Osteocyte (in vitro differentiated cells): ENCODE results near the gene GLRA1. TPM values are rescaled to one million over a fixed set of nuclear protein-coding genes. Genes with fewer than 3 reads are reported as not detected.
"Not testable (repeated sequence)": the region's sequence is repeated elsewhere in the genome, so short reads cannot be mapped to it uniquely, and the experiment has no call there.

Experiments
- DNase-seq: peaks from one replicate; pipeline ENCODE4 v3.0.0; 2021; ENCODE audit warnings: mixed read lengths; ENCODE audit not compliant: unreplicated experiment; ENCODE audit errors: extremely low spot score
- H3K27ac Mint-ChIP-seq: one replicate; pipeline ENCODE4 v1.8.0; 2021; ENCODE audit warnings: mild to moderate bottlenecking, mixed read lengths; ENCODE audit not compliant: unreplicated experiment
- H3K27me3 Mint-ChIP-seq: one replicate; pipeline ENCODE4 v1.8.0; 2021; ENCODE audit warnings: mixed read lengths; ENCODE audit not compliant: unreplicated experiment
- H3K36me3 Mint-ChIP-seq: one replicate; pipeline ENCODE4 v1.8.0; 2021; ENCODE audit warnings: mixed read lengths; ENCODE audit not compliant: unreplicated experiment
- H3K4me1 Mint-ChIP-seq: one replicate; pipeline ENCODE4 v1.8.0; 2021; ENCODE audit warnings: mixed read lengths; ENCODE audit not compliant: unreplicated experiment
- H3K4me3 Mint-ChIP-seq: one replicate; pipeline ENCODE4 v1.8.0; 2021; ENCODE audit warnings: mild to moderate bottlenecking, moderate library complexity, mixed read lengths; ENCODE audit not compliant: unreplicated experiment
- H3K9me3 Mint-ChIP-seq: one replicate; pipeline ENCODE4 v1.8.0; 2021; ENCODE audit warnings: mixed read lengths; ENCODE audit not compliant: unreplicated experiment
- total RNA-seq: library from RNA; stranded (reverse); gene quantifications from 2 replicates; pipeline ENCODE4 v1.2.1, GENCODE V29; 2021
- TF ChIP-seq, protein P1 (sequence below): fragments of 200-600 bp; sonication (generic); IDR thresholded peaks from 2 replicates; pipeline ENCODE4 v1.5.0; 2021; ENCODE audit warnings: antibody characterized with exemption, mild to moderate bottlenecking, moderate library complexity

The GLRA1 gene
- total RNA-seq, 1 donor from 2014 or later: not detected

- TF ChIP-seq, protein P1, sequence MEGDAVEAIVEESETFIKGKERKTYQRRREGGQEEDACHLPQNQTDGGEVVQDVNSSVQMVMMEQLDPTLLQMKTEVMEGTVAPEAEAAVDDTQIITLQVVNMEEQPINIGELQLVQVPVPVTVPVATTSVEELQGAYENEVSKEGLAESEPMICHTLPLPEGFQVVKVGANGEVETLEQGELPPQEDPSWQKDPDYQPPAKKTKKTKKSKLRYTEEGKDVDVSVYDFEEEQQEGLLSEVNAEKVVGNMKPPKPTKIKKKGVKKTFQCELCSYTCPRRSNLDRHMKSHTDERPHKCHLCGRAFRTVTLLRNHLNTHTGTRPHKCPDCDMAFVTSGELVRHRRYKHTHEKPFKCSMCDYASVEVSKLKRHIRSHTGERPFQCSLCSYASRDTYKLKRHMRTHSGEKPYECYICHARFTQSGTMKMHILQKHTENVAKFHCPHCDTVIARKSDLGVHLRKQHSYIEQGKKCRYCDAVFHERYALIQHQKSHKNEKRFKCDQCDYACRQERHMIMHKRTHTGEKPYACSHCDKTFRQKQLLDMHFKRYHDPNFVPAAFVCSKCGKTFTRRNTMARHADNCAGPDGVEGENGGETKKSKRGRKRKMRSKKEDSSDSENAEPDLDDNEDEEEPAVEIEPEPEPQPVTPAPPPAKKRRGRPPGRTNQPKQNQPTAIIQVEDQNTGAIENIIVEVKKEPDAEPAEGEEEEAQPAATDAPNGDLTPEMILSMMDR: no peak
- no peaks in the 10 kb centered on the region for H3K9me3 Mint-ChIP-seq
- no peak for DNase-seq
- H3K4me3 Mint-ChIP-seq: no peak overlapping the region
- peaks cover 9% of the 10 kb centered on the region for H3K27me3 Mint-ChIP-seq
- H3K36me3 Mint-ChIP-seq: no peaks in the 10 kb centered on the region
- no peaks in the 10 kb centered on the region for H3K4me1 Mint-ChIP-seq
- no peak overlapping the region for H3K27ac Mint-ChIP-seq
Observed at GRCh38 chr5:151862811-151863472, 61.7 kb downstream of the GLRA1 start.

GRCh38 chr5:151860867-151861266, 63.8 kb downstream of the GLRA1 start:
- not testable (repeated sequence) for H3K36me3 Mint-ChIP-seq, DNase-seq, H3K9me3 Mint-ChIP-seq, H3K27ac Mint-ChIP-seq, H3K4me3 Mint-ChIP-seq, H3K27me3 Mint-ChIP-seq, H3K4me1 Mint-ChIP-seq

- H3K9me3 Mint-ChIP-seq: no peaks in the 10 kb centered on the region
Observed at GRCh38 chr5:151856861-151857260, 67.8 kb downstream of the GLRA1 start.

DNA sequence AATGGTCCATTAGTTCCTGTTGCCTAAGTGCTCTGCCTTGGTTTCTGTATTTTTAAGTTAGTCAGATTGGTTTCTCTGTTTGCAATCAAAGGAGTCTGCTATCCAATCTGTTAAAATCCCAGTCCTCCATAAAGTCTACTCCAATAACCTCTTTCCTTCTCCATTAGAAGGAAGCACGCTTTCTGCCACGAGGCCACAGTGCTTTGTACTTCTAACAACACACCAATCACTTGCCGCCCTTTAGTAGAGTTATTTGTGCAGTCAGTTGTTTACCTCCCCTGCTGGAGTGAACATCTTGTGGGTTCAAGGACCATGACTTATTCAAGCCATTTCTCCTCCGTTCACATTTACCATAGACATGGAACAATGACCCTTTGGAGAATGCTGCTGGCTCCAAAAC, 69.0 kb downstream of the GLRA1 start:
- H3K27me3 Mint-ChIP-seq: no peaks in the 10 kb centered on the region
- no peaks in the 10 kb centered on the region for H3K4me1 Mint-ChIP-seq
- no peak overlapping the region for H3K4me3 Mint-ChIP-seq
- DNase-seq: no peak
- H3K36me3 Mint-ChIP-seq: no peaks in the 10 kb centered on the region
- H3K27ac Mint-ChIP-seq: no peak overlapping the region
- TF ChIP-seq, protein P1: no peak
- no peaks in the 10 kb centered on the region for H3K9me3 Mint-ChIP-seq

More at GRCh38 chr5:151856861-151857260, 67.8 kb downstream of the GLRA1 start:
- no peak overlapping the region for H3K27ac Mint-ChIP-seq
- H3K4me3 Mint-ChIP-seq: no peak overlapping the region
- H3K27me3 Mint-ChIP-seq: no peaks in the 10 kb centered on the region
- TF ChIP-seq, protein P1: no peak
- no peaks in the 10 kb centered on the region for H3K36me3 Mint-ChIP-seq
- DNase-seq: no peak
- H3K4me1 Mint-ChIP-seq: no peaks in the 10 kb centered on the region

DNA sequence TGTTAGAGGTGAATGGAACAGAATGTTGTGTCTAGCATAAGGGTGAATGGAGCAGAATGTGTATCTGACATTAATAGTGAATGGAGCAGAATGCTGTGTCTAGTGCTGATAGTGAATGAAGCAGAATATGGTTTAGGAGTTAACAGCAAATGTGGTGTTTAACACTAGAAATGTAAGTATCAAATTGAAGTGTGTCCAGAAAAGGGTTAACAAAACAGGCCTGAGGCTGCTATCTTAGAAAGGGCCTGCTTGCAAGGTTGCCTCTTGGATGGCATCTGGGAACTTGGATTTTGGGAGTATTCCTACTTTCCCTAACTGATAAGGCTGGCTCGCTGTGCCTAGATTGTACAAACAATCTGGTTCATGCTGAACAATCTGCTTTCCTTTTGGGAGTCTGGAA, 76.8 kb downstream of the GLRA1 start:
- DNase-seq: no peak
- Mint-ChIP-seq H3K4me1 (no peaks in the 10 kb centered on the region), H3K9me3 (no peaks in the 10 kb centered on the region), H3K4me3 (no peak overlapping the region), H3K27me3 (no peaks in the 10 kb centered on the region), H3K36me3 (no peaks in the 10 kb centered on the region), H3K27ac (no peak overlapping the region)
- TF ChIP-seq, protein P1: no peak
